GM18517 (cell line): ENCODE results near the gene S1PR4.
"Not testable (repeated sequence)": the region's sequence is repeated elsewhere in the genome, so short reads cannot be mapped to it uniquely, and the experiment has no call there.

ENCODE experiments used
- ATAC-seq: cut with Tn5 transposase; IDR thresholded peaks from one replicate; pipeline ENCODE4 v1.9.1; 2021; ENCODE audit warnings: mild to moderate bottlenecking, moderate library complexity; ENCODE audit not compliant: unreplicated experiment

The S1PR4 gene

DNA sequence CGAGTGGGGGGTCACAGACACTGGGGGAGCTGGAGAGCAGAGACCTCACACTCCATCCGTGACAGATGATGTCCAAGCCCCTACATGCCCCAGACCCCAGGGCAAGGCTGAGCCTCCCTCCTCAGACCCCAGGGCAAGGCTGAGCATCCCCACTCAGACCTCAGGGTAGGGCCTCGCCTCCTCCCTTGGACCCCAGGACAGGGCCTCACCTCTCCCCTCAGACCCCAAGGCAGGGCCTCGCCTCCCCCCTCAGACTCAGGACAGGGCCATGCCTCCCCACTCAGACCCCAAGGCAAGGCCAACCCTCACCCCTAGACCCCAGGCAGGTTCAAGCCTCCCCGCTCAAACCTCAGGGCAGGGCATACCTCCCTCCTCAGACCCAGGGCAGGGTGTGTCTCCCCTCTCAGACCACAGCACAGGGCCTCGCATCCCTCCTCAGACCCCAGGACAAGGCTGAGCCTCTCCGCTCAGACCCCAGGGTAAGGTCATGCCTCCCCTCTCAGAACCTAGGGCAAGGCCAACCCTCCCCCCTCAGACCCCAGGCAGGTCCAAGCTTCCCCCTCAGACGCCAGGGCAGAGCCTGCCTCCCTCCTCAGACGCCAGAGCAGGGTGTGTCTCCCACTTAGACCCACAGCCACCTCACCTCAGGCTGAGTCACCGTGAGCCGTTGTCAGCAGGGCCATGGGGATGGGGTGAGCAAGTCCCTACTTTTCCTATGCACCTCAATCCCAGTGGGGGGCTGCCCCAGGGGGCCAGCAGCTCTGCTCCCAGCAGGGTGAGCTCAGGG, 1.7 kb upstream of the S1PR4 start:
- no peak for ATAC-seq

DNA sequence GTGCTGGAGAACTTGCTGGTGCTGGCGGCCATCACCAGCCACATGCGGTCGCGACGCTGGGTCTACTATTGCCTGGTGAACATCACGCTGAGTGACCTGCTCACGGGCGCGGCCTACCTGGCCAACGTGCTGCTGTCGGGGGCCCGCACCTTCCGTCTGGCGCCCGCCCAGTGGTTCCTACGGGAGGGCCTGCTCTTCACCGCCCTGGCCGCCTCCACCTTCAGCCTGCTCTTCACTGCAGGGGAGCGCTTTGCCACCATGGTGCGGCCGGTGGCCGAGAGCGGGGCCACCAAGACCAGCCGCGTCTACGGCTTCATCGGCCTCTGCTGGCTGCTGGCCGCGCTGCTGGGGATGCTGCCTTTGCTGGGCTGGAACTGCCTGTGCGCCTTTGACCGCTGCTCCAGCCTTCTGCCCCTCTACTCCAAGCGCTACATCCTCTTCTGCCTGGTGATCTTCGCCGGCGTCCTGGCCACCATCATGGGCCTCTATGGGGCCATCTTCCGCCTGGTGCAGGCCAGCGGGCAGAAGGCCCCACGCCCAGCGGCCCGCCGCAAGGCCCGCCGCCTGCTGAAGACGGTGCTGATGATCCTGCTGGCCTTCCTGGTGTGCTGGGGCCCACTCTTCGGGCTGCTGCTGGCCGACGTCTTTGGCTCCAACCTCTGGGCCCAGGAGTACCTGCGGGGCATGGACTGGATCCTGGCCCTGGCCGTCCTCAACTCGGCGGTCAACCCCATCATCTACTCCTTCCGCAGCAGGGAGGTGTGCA, 587 bp downstream of the S1PR4 start:
- peak; percentile 19 for ATAC-seq

DNA sequence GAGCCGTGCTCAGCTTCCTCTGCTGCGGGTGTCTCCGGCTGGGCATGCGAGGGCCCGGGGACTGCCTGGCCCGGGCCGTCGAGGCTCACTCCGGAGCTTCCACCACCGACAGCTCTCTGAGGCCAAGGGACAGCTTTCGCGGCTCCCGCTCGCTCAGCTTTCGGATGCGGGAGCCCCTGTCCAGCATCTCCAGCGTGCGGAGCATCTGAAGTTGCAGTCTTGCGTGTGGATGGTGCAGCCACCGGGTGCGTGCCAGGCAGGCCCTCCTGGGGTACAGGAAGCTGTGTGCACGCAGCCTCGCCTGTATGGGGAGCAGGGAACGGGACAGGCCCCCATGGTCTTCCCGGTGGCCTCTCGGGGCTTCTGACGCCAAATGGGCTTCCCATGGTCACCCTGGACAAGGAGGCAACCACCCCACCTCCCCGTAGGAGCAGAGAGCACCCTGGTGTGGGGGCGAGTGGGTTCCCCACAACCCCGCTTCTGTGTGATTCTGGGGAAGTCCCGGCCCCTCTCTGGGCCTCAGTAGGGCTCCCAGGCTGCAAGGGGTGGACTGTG, 1.2 kb downstream of the S1PR4 start:
- ATAC-seq, result no peak

DNA sequence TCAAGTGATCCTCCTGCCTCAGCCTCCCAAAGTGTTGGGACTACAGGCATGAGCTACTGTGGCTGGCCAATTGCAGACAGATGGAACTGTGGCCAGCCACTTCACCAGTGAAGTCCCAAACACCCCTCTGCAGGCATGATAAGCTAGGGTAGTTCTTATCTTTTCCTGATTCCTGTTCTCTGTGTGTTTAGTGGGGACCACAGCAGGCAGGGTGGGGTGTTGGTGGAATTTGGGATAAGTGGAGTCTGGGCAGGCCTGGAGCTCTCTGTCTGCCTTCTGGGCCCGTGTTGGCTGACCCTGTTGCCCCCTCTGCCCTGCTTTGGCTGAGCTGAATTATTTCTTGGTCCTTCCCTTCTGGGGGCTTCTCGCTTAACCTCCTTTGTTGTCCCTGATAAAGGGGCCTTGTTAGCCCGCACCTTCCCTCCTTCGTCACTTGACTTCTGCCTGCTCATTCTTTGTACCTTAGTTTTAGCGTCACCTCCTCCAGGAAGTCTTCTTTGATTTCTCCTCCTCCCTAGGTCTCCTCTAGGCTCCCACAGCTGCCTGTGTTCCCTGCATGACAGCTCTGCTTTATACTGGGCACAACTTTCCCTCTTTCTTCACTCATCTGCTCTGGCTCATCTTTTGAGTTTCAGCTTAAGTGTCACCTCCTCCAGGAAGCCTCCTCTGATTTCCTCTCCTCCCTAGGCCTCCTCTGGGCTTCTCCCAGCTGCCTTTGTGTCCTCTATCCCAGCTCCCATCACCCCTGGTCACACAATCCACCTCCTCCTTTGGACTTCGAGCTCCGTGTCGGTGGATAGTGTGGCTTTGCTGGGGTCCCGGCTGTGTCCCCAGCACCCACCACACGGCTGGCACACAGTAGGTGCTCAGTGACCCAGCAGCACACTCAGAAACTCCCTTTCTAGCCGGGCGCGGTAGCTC, 5.4 kb downstream of the S1PR4 start:
- no peak for ATAC-seq

DNA sequence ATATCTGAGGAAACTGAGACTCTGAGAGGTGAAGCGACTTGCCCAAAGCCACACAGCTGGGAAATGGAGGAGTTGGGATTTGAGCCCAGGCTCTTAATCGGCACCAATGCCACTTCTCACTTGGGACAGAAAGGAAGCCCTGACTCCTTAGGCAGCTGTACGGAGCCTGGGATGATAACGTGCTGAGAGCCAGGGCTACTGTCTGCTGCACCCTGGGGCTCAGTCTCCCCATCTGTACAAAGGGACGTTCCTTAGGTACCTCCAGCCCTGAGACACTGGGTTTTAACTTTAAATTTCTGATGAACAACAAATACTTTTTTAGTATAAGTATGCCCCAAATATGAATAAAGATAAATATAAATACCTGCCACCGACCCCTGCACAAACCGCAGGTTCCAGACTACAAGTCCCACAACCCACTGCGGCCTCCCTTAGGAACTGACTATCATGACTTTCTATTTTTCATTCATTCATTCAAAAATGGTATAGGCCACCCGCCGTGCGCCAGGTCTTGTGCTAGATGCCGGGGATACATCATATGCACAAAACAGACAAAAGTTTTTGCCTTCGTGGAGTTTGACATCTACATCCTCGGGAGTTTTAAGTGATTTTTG, 6.4 kb downstream of the S1PR4 start:
- ATAC-seq, result peak; percentile 31

DNA sequence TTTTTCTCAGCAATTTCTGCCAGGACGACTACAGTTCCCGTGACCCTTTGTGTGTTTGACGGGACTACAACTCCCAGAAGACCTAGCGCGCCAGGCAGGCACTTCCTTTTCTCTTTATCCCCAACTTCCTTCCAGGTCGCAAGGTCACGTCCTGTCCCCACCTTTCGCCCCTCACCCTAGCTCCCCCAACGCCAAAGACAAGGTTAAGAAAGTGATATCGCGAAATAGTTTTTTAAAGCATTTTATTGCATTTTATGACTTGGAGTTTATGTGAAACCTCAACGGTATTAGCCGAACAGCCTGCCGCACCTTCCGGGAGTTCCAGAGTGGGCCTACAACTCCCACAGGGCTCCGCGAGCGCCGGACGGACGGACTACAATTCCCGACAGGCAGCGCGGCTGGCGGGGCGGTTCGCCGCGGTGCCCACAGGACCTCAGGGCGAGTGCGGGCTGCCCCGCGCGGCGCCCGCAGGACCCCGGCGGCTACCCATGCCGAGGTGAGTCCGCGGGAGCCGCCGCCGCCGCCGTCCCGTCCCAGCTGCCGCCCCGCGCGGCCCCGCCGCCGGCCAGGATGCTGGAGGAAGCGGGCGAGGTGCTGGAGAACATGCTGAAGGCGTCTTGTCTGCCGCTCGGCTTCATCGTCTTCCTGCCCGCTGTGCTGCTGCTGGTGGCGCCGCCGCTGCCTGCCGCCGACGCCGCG, 7.0 kb downstream of the S1PR4 start, which contains the start of gene NCLN:
NCLN (plus strand) TSS at position 470 of the 699 bp plus-strand sequence; CDS start at position 571, 101 bp downstream.
- peak; percentile 70 for ATAC-seq

DNA sequence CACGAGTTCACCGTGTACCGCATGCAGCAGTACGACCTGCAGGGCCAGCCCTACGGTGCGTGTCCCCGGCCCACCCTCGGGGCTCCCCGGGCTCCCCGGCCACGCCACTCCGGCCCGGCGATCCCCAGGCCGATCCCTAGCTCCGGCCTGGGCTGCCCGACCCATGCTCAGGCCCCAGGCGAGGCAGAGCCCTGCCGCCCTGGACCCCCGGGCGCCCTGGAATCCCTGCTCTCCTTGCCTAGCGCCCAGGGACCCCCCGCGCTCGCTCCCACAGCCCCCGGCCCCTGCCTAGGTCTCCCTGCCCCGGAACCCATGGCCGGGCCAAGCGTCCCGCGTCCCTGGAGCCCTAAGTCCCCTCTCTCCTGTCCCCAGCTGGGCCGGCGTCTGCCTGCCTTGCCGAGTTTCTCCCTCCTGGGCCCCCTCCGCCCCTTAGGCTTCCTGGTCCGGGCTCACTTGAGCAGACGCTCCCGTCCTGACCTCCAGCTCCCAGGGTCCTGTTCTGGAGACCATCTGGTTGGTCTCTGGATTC, 7.7 kb downstream of the S1PR4 start:
- ATAC-seq, result no peak

DNA sequence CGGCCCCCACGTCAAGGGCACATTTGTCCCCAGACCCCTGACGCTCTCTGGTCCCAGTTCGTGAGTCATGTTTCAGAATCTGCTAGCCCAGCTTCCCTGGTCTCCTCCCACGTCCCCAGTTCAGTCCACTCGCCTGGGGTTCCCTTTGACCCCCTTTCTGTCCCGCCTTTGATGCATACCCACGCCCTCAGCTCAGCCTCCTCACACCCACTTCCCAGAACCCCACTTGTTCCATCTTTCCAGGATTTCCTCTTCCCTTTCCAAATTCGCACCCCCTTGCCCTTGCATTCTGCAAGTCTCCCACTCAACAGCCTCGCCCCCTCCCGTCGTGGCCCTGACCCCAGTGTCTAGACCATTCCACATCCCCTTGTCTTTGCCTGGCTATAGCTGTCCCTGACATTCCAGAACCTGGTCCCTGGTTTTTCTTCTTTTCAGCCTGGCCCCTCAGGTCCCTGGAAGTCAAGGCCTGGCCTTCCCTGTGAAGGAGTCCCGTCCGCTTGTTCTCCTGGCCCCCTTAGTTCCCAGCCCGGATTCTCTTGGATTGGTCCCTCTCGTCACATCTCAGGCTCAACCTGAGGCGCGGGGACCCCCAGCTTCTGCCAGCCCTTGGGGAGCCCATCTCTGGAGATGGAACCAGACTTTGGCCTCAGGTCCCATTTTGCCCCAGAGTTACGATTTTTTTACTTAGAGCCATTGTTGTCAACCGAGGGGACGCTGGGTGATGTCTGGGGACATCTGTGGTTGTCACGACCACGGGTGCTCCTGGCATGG, 8.5 kb downstream of the S1PR4 start:
- no peak for ATAC-seq

DNA sequence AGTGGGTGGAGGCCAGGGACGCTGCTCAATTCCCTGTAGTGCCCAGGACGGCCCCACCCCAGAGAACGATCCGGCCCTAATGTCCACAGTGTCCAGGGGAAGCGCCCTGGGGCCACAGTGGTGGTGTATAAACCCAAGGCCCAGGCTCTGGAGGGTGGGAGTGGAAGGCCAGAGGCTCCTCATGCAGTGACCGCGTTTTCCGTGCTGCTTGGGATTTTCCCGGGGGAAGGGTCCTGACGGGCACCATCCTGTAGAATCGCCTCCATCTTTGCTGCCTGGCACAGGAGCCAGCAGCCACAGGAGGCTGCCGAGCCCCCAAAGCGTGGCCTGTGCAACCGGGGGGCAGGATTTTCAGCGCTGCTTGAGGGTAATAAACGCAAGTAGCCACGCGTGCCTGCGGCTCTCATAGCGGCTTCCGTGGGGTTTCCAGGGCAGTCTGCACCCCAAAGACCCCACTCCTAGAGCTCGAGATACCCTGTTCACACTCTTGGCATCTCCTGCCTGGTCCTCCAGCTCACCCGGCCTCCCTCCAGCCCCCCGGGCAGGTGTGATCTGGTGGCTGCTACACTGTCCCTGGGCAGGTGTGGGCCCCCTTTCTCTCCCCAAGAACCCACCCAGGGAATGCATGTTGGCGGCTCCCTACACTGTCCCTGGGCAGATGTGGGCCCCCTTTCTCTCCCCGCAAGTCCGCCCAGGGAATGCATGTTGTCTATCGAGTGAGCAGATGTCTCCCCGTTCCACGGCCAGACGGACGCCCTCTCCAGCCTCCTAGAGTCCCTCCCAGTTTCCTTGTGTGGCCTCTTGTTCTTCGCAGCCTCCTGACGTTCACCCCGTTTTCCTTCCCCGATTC, 9.3 kb downstream of the S1PR4 start:
- ATAC-seq, result no peak

DNA sequence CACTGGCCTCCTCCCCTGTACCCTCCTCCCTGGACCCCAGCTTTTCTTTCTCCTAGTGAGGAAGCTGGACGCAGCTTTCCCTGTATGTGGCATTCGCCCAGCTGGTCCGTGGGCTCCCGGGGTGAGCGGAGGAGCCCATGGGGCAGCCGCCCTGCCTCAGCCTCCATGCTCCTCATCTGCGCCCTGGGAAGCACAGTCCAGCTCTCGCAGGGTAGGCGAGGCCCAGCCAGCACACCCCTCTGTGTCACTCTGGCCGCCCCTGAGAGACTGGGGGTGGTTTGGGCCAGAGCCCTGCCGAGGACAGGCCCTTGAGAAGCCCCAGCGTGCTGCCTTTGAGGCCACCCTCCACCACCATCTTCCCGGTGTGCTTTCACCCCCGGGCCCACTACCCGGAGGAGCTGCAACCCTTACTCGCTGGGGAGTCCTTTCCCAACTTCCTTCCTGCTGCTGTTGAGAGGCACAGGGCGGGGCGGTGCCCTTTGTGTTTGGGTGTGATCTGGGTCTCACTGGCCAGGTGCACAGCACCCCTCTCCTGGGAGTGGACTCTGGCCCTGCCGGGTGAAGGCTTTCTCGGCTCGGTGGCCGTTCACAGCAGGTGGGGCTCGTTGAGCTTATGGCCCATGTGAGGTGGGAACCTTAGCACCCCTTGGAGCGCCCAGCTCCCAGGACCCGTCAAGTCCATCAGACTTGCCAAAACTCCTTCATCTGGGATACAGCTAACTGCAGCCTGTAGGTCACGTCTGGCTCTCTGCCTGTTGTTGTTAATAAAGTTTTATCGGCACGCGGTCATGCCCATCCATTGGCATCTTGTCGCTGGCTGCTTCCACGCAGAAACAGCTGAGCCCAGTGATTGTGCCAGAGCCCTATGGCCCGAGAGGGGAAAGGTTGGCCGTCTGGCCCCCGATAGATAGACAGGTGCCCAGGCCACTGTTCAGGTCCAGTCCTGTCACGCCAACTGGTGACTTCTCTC, 10.3 kb downstream of the S1PR4 start:
- no peak for ATAC-seq

DNA sequence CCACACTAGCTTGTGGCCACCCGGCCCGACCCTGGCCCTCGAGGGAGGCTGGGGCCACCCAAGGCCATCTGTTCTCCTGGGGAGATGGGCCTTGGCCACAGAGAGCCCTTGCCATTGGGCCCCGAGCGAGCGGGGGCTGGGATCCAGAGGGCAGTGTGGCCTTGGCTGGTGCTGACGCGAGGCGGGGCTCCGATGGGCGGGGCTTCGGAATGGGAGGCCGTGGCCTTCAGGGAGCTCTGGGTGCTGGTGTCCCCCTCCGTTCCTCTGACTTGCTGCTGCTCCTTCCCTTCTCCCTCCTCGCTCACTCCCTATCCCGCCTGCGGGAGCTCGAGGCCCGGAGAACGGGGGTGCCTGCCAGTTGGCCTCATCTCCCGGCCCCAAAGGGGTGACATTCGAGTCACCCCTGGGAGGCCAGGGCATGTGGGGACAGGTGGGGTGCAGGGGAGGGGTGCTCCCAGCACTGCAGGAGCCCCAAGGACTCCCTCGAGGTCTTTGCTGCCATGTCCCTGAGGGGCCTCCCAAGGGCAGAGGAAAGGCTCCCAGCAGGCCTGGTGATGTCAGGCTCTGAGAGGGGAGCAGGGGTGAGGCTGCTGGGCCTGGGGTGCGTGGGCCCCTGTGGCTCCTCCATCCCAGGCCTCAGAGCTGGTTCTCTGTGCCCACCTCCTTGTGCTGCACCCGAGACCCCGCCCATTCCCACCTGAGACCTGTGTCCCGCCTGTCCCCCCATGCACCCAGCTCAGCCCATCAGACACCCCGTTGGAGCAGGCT, 11.3 kb downstream of the S1PR4 start:
- no peak for ATAC-seq

DNA sequence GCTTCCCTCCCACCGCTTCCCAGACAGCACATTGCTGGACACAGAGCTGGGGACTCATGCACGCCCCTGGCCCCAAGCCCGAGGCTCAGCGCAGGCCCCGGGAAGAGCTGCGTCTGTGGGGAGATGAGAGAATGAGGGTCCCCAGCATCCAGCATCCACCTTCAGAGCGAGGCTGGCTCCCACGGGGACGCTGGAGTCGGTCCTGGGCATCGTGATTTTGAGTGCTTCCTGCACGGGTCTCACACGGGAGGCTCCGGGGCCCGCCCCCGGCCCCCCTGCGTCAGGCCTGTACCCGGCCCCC, 11.9 kb downstream of the S1PR4 start:
- ATAC-seq, result no peak

DNA sequence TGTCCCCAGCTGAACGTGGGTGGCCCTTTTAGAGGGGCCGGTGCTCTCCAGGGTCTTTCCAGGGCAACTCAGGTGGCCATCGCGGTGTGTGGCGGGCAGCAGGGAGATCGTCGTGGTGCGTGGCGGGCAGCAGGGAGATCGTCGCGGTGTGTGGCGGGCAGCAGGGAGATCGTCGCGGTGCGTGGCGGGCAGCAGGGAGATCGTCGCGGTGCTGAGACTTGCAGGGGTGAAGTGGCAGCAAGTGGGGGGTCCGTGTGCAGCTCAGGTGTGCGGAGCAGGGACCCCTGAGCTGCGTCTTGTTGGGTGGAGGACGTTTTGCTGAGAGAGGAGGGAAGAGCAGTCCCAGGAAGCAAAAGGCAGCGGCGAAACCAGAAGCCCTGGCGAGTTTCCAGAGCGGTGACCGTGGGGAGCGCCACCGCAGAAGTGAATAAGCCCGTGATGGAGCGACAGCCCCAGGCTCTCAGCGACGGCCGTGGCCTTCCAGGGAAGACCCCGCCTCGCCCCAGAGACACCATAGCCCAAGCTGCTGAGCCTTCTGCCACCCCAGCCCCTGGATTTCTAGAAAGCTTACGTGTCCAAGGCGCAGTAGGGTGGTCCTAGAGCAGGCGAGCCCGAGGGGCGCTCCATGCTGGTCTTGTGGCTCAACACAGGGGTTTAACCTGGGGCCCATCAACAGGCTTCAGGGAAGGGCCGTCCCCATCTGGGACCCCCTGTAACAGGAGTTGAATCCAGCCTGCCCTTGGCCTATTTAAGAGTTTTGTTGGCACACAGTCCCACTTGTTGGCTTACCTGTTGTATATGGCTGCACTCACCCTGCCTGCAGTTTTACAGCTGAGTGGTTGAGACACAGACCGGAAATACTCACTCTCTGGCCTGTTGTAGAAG, 12.6 kb downstream of the S1PR4 start:
- ATAC-seq, result no peak

DNA sequence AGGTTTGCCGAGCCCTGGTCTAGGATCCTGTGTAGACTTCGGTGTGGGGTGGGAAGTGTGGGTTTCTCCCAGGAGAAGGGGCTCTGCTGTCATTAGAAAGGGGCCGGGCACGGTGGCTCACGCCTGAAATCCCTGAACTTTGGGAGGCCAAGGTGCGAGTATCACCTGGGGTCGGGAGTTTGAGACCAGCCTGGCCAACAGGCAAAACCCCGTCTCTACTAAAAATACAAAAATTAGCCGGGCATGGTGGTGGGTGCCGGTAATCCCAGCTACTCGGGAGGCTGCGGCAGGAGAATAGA, 13.2 kb downstream of the S1PR4 start:
- ATAC-seq, result not testable (repeated sequence)

DNA sequence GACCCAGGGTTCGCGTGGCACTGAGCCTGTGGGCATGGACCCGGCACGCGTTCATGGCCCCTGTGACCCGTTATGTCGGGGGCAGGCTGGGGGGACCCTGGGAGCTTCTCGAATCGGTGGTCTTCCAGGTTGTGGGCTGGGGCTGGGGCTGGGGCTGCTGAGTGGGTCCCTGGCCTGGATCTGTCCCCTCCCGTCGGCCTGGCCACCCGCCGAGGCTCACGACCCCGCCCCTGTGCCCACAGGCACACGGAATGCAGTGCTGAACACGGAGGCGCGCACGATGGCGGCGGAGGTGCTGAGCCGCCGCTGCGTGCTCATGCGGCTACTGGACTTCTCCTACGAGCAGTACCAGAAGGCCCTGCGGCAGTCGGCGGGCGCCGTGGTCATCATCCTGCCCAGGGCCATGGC, 13.7 kb downstream of the S1PR4 start:
- ATAC-seq, result no peak
